OCI-LY1 (cell line): ENCODE results near the gene PTPRE.

ENCODE experiments used
- H2AFZ ChIP-seq: fragments of 200-600 bp; sonication (generic), shearing (Covaris generic); 2 replicates; pipeline ENCODE4 v1.6.0; 2014; ENCODE audit warnings: antibody characterized with exemption, mild to moderate bottlenecking, low read length
- H3F3A ChIP-seq: fragments of 200-600 bp; sonication (generic), shearing (Covaris generic); 2 replicates; pipeline ENCODE4 v1.6.0; 2014; ENCODE audit warnings: mild to moderate bottlenecking, antibody characterized with exemption, low read length, moderate library complexity; ENCODE audit not compliant: insufficient read depth
- H3K27ac ChIP-seq: fragments of 200-600 bp; sonication (generic); 2 replicates; pipeline ENCODE4 v1.5.1; 2014; ENCODE audit warnings: low read length, mixed run types, mild to moderate bottlenecking, low read depth; ENCODE audit not compliant: poor library complexity, severe bottlenecking
- H3K27me3 ChIP-seq: fragments of 200-600 bp; sonication (generic); 2 replicates; pipeline ENCODE4 v1.6.0; 2014; ENCODE audit warnings: antibody characterized with exemption, mild to moderate bottlenecking, low read length, moderate library complexity; ENCODE audit not compliant: insufficient read depth
- H3K36me3 ChIP-seq: fragments of 200-600 bp; sonication (generic); 2 replicates; pipeline ENCODE4 v1.6.1; 2014; ENCODE audit warnings: mild to moderate bottlenecking, antibody characterized with exemption, low read length, moderate library complexity, mixed read lengths; ENCODE audit not compliant: insufficient read depth
- H3K4me1 ChIP-seq: fragments of 200-600 bp; sonication (generic); 2 replicates; pipeline ENCODE4 v1.5.1; 2014; ENCODE audit warnings: mild to moderate bottlenecking, low read length, moderate library complexity; ENCODE audit not compliant: insufficient read depth, severe bottlenecking
- H3K4me2 ChIP-seq: fragments of 200-600 bp; sonication (generic), shearing (Covaris generic); 2 replicates; pipeline ENCODE4 v1.6.1; 2014; ENCODE audit warnings: low read length
- H3K4me3 ChIP-seq: fragments of 200-600 bp; sonication (generic); 2 replicates; pipeline ENCODE4 v1.5.1; 2014; ENCODE audit warnings: low read length, low read depth, mild to moderate bottlenecking, mixed read lengths; ENCODE audit not compliant: poor library complexity, severe bottlenecking
- H3K79me2 ChIP-seq: fragments of 200-600 bp; shearing (Covaris generic); 2 replicates; pipeline ENCODE4 v1.6.1; 2016; ENCODE audit warnings: mixed run types, low read length, mixed read lengths; ENCODE audit not compliant: insufficient read depth
- H3K9ac ChIP-seq: fragments of 200-600 bp; sonication (generic), shearing (Covaris generic); 2 replicates; pipeline ENCODE4 v1.6.1; 2014; ENCODE audit warnings: mild to moderate bottlenecking, low read length, mixed read lengths
- H3K9me2 ChIP-seq: fragments of 200-600 bp; sonication (generic), shearing (Covaris generic); 2 replicates; pipeline ENCODE4 v1.6.1; 2014; ENCODE audit warnings: low read depth, mild to moderate bottlenecking, low read length, mixed read lengths
- H3K9me3 ChIP-seq: fragments of 200-600 bp; shearing (Covaris generic); 2 replicates; pipeline ENCODE4 v1.6.1; 2014; ENCODE audit warnings: low read length, mixed read lengths
- H4K20me1 ChIP-seq: fragments of 200-600 bp; sonication (generic), shearing (Covaris generic); 2 replicates; pipeline ENCODE4 v1.6.0; 2016; ENCODE audit warnings: mild to moderate bottlenecking, low read length; ENCODE audit not compliant: insufficient read depth
- CTCF ChIP-seq: fragments of 200-600 bp; sonication (generic), shearing (Covaris generic); IDR thresholded peaks from 2 replicates; pipeline ENCODE4 v1.5.1; 2017; ENCODE audit warnings: mild to moderate bottlenecking, antibody characterized with exemption, low read length, moderate library complexity, mixed read lengths
- EZH2 ChIP-seq: fragments of 200-600 bp; sonication (generic), shearing (Covaris generic); IDR thresholded peaks from 2 replicates; pipeline ENCODE4 v1.8.0; 2017; ENCODE audit warnings: borderline replicate concordance, mixed run types, mild to moderate bottlenecking, antibody characterized with exemption, low read length, moderate library complexity, mixed read lengths

Gene PTPRE

GRCh38 chr10:128026615-128027300 lies 119.9 kb downstream of the PTPRE start:
- TF ChIP-seq EZH2 (no peak), CTCF (no peak)
- H3K9me2 ChIP-seq = no peaks in the 10 kb centered on the region
- no peaks in the 10 kb centered on the region for H3K9me3 ChIP-seq
- no peak overlapping the region for H3K4me2 ChIP-seq
- H3K9ac ChIP-seq = no peak overlapping the region
- H3F3A ChIP-seq = no peaks in the 10 kb centered on the region
- H2AFZ ChIP-seq = no peak overlapping the region
- H3K4me1 ChIP-seq = no peaks in the 10 kb centered on the region
- no peak overlapping the region for H3K27ac ChIP-seq
- H3K79me2 ChIP-seq = no peaks in the 10 kb centered on the region
- peaks cover 9% of the 10 kb centered on the region; the same call in 1 of the 2 replicates for H3K27me3 ChIP-seq
- H3K36me3 ChIP-seq = no peaks in the 10 kb centered on the region
- no peaks in the 10 kb centered on the region for H4K20me1 ChIP-seq
- H3K4me3 ChIP-seq = no peak overlapping the region

DNA sequence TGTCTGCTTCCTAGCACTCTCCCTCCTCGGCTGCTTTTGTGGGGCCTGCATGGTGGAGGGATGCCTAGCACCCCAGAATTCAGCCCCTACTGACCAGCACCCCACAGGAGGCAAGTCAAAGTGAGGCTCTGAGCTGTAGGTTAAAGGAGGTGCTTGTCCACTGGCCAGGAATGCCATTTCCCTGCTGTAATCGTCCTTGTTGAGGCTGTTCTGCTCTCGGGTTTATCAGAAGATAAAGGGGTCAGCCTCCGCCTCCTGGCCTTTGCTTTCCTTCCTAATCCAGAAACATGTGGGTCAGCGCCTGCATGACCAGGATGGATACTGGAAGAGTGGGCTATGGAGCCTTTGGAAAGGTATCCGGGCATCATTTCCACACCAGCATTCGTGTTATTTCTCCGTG lies 120.4 kb downstream of the PTPRE start:
- no peaks in the 10 kb centered on the region for H3K9me2 ChIP-seq
- no peak overlapping the region for H3K9ac ChIP-seq

GRCh38 chr10:128027822-128028507 lies 121.1 kb downstream of the PTPRE start:
- Histone ChIP-seq H3K9me3 (no peaks in the 10 kb centered on the region), H3K4me1 (no peaks in the 10 kb centered on the region), H3K4me3 (no peak overlapping the region), H3K9ac (no peak overlapping the region), H3K27ac (no peak overlapping the region), H3K36me3 (no peaks in the 10 kb centered on the region), H3K4me2 (no peak overlapping the region), H3F3A (no peaks in the 10 kb centered on the region), H2AFZ (no peak overlapping the region), H3K27me3 (peaks cover 9% of the 10 kb centered on the region; the same call in 1 of the 2 replicates), H4K20me1 (no peaks in the 10 kb centered on the region), H3K79me2 (no peaks in the 10 kb centered on the region), H3K9me2 (no peaks in the 10 kb centered on the region)
- TF ChIP-seq EZH2 (no peak), CTCF (no peak)

More for the DNA sequence above, 120.4 kb downstream of the PTPRE start:
- H3K4me3 ChIP-seq = no peak overlapping the region
- H2AFZ ChIP-seq = no peak overlapping the region
- no peaks in the 10 kb centered on the region for H4K20me1 ChIP-seq
- TF ChIP-seq CTCF (no peak), EZH2 (no peak)
- no peaks in the 10 kb centered on the region for H3K36me3 ChIP-seq
- no peaks in the 10 kb centered on the region for H3K4me1 ChIP-seq
- H3K27ac ChIP-seq = no peak overlapping the region
- no peaks in the 10 kb centered on the region for H3F3A ChIP-seq
- H3K79me2 ChIP-seq = no peaks in the 10 kb centered on the region
- H3K9me3 ChIP-seq = no peaks in the 10 kb centered on the region
- H3K4me2 ChIP-seq = no peak overlapping the region
- peaks cover 9% of the 10 kb centered on the region; the same call in 1 of the 2 replicates for H3K27me3 ChIP-seq
